HG03520 (cell line): ENCODE results near the gene POLA1.
A peak's percentile ranks its signal among the peaks of the same experiment; 100 is the strongest.

ENCODE experiments used
- ATAC-seq: cut with Tn5 transposase; IDR thresholded peaks from one replicate; pipeline ENCODE4 v1.9.1; 2021; ENCODE audit warnings: mild to moderate bottlenecking, moderate library complexity; ENCODE audit not compliant: unreplicated experiment

Gene POLA1

GRCh38 chrX:25006586-25007058 lies 312.9 kb downstream of the POLA1 start:
- ATAC-seq: no peak

GRCh38 chrX:25007059-25008053 lies 313.6 kb downstream of the POLA1 start:
- no peak for ATAC-seq

DNA sequence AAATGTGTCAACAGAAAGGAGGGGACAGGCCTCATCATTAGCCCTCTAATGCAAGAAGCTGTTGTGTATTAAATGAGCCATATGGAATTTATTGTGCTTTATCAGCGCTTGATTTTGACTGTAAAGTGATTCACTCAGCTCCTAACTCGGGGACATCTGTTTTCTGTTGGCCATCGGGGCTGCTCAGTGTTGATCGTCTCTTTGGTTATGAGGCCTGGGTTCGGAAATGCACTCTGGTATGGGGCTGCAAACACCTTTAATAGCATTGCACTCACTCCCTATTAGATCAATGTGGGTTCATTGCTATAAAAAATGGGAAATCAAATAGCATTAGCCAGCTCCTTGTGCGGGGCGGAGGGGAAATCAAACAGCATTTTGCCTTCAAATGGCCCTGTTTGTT lies 315.7 kb downstream of the POLA1 start:
- no peak for ATAC-seq

GRCh38 chrX:25010784-25011588 lies 317.3 kb downstream of the POLA1 start:
- ATAC-seq: no peak

GRCh38 chrX:25011589-25012432 lies 318.1 kb downstream of the POLA1 start:
- no peak for ATAC-seq

GRCh38 chrX:25012433-25012735 lies 318.7 kb downstream of the POLA1 start:
- ATAC-seq: no peak

DNA sequence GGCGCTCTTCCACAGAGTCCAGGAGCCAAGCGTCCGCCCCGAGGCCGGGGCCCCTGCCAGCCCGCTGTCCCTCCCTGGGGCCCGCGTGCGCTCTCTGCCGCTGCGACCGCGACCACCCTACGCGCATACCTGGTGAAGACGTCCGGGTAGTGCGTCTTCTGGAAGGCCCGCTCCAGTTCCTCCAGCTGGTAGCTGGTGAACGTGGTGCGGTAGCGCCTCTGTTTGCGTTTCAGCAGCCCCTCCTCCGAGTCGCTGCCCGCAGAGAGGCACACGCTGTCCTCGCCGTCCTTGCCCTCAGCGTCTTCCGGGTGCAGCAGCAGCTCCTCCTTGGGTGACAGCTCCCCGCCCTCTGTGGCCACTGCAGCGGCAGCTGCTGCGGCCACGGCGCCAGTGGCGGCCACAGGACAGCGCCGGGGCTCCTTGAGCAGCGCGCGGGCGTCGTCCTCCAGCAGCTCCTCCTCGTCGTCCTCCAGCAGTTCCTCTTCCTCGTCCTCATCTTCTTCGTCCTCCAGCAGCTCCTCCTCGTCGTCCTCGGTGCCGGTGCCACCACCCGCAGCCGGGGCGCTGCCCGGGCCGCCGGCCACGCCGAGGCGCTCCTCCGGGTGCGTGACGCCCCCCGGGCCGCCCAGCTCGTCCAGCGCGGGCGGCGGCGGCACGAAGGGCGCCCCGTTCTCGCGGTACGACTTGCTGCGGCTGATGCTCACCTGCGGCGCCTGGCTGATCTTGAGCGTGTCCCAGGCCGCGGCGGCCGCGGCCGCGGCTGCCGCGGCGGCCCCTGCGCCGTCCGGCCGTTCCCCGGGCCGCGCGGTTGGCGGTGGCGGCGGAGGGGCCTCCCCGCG lies 319.3 kb downstream of the POLA1 start:
- ATAC-seq: no peak

- no peak for ATAC-seq
These were observed 320.1 kb downstream of the POLA1 start for GRCh38 chrX:25013632-25014365.

GRCh38 chrX:25014366-25014838 lies 320.7 kb downstream of the POLA1 start:
- ATAC-seq: no peak

DNA sequence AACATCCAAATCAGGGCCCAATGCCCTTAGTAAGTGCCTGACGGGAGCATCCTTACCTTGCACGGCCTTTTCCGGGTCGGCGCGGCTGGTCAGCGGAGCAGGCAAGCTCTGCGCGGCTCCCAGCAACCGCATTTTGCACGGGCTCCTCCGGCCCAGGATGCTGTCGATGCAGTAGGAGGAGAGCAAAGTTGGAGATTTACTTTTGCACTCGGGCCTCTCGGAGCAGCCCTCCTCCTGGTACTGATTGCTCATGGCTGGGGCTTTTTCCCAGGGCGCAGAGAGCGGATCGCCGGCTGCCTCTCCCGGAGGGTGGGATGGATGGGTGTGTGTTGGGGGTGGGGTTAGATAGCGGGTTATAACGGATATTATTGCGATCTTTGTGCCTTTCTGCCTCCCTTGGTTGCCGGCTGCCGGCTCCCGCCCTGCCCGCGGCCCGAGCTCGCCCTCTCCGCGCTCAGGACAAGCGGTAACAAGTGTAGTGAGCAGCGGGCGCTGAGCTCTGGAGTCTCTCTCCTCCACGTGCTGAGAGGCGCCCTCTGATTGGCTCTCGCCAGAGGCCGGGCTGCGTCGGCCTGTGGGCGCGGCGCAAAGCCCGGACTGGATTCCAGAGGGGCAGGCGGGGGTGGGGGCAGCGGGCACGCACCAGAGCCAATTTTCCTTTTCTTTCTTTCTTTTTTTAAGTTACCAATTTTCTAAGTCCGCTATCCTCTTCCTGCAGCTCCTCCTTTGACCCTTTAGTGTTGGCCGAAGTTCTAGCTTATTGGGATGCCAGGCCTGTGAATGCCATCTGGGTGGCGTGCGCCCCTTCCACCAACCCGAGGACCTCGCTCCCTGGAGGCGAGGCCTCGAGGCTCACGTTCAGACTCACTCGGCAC lies 322.0 kb downstream of the POLA1 start, which contains the start of gene ARX:
ARX (minus strand) TSS at position 480 of the 875 bp plus-strand sequence; CDS start at position 252, 228 bp downstream.
- ATAC-seq: no peak

- ATAC-seq: no peak
These were observed 322.6 kb downstream of the POLA1 start for GRCh38 chrX:25016361-25016671.

GRCh38 chrX:25016938-25017598 lies 323.4 kb downstream of the POLA1 start:
- no peak for ATAC-seq

DNA sequence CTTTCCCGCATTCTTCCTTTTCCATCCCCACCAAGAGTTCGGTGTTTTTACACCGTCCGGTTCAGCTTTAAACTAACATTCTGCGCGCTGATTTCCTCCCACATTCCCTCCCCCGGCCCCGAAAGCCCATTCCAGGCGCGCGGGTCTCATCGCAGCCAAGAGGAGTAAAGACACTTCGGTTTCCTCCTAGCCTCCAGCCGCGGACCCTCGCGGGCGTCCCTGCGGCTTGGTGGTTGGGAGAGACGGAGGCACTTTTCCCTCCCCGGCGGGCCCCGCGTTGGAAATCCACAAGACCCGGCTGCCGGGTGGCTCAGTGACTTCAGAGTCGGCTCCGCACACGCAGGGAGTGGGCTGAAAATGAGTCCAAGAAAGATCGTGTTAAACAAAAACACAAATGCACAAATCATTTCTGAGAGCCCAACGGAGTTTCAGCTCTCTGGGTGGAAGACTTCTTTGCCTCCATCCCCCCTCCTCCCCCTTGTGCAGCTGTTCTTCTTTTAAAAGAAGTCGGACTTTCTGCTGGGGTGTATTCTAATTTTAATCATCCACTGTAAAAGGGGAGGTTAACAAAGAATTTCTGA lies 324.0 kb downstream of the POLA1 start:
- ATAC-seq: no peak

DNA sequence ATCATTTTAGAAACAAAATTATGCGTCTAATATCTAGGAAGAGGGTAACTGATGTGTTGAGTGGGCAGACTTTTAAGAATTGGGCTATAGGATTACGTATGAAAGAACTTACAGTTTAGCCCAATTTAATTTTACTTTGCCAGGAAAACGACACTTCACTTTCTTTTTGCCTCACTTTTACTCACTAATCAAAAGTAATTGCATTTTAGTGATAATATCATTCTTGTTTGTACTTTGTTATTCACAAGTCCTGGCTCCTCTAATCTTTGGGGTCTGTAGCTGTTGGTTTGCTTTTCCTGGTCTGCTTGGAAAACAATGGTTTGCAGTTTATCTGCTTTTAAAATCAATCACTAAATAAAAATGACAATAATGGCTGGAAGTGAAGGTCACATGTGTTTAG lies 325.0 kb downstream of the POLA1 start:
- no peak for ATAC-seq

GRCh38 chrX:25019707-25020390 lies 326.1 kb downstream of the POLA1 start:
- ATAC-seq: no peak

- ATAC-seq: peak; percentile 8
These were observed 326.7 kb downstream of the POLA1 start for GRCh38 chrX:25020391-25020904.
